ENCODE results near the gene GRAMD2A.
A peak's percentile ranks its signal among the peaks of the same experiment; 100 is the strongest.

Gene GRAMD2A

DNA sequence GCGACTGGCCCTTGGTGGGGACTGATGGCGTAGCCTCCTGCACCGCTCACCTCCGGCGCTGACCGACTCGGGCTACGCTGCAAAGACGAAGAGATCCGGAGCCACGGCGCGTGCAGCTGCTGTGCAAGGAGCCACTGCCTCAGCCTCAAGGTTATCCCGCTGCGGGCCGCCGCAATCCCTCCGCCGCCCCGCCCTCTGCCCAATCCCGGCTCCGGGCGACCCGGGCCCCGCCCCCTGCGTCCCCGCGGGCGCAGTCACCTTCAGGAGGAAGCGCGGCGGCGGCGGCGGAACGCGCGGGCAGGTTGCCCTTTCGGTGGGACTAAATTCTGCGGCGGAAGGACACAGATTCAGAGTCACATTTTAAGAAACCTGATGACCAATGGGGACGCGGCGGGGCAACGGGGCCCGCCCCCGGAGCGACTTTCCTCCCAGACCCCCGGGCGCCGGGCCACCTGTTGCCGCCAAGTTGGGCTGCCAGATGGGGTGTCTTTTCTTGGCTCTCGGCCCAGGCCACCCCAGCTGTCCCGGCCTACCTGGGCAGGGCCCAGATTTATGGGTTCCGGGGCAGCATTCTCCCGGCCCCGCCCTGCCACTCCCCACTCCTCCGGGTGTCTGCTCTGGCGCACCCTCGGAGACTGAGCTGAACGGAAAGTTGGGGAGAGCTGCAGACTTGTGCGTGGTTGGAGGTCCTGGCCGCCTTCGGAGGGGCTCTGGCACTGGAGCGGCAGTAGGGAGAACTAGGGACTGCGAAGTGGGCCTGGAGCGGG, 33.7 kb upstream of the GRAMD2A start, which contains the start of gene PKM:
Gene PKM, minus strand, starts transcription at position 125 of the 767 bp plus-strand sequence. CDS start 12,093 bp downstream, outside the sequence.
- Histone ChIP-seq H3K4me3 (ENCODE audit: low read depth, low read length) (peak within 1 kb of the TSS; percentile 70), H3K4me1 (ENCODE audit: control insufficient read depth, insufficient read depth, low read length) (peaks cover 19% of the 10 kb centered on the region), H3K27ac (ENCODE audit: extremely low read depth, low read depth, low read length) (peak within 1 kb of the TSS; percentile 98), H3K9me3 (ENCODE audit: control insufficient read depth, insufficient read depth, low read depth, low read length) (no peaks in the 10 kb centered on the region), H3K36me3 (ENCODE audit: control insufficient read depth in 2 of 2, insufficient read depth in 1 of 2, low read length in 2 of 2) (peaks cover under 1 to 9% of the 10 kb centered on the region in 2 experiments; a peak in 2 of 3 replicates)
- CTCF ChIA-PET: interaction anchor here (0.7 to 2.0 kb wide), 4 partner anchors 9 to 262 kb away, joined by 3 to 6 read pairs (median 4); no protein-coding TSS in a partner anchor
- POLR2A ChIA-PET: interaction anchor here (0.7 to 4.2 kb wide), 25 partner anchors 10 to 1469 kb away, joined by 3 to 66 read pairs (median 6); partner anchors contain the start of genes BBS4, GRAMD2A, HIGD2B and MYO9A
- TF ChIP-seq ZNF221 (tag by site-specific recombination; IDR thresholded peaks at IDR 0.05; ENCODE audit: borderline replicate concordance) (no peak), ZNF785 (tag by site-specific recombination; IDR thresholded peaks at IDR 0.05) (peak; percentile 84; the same call in 1 of the 2 replicates), ZSCAN30 (tag by site-specific recombination; IDR thresholded peaks at IDR 0.05) (peak; percentile 99), ZNF626 (tag by site-specific recombination; IDR thresholded peaks at IDR 0.05) (no peak), SP2 (tag by site-specific recombination; IDR thresholded peaks at IDR 0.05) (peak; percentile 84), EGR2 (tag by site-specific recombination; IDR thresholded peaks at IDR 0.05; ENCODE audit: low read depth) (peak; percentile 79), ZNF585B (tag by site-specific recombination; IDR thresholded peaks at IDR 0.05) (peak; percentile 4; the same call in 1 of the 2 replicates), ZNF843 (tag by site-specific recombination; IDR thresholded peaks at IDR 0.05) (peak; percentile 70; the same call in 1 of the 2 replicates), ZNF658 (tag by site-specific recombination; IDR thresholded peaks at IDR 0.05) (no peak), ZNF140 (tag by site-specific recombination; IDR thresholded peaks at IDR 0.05) (no peak), ZNF514 (tag by site-specific recombination; IDR thresholded peaks at IDR 0.05) (no peak), ZNF76 (tag by site-specific recombination; IDR thresholded peaks at IDR 0.05; ENCODE audit: borderline replicate concordance, low read depth) (peak; percentile 88), OVOL3 (tag by site-specific recombination; IDR thresholded peaks at IDR 0.05) (no peak)
- TF ChIP-seq, protein P1, sequence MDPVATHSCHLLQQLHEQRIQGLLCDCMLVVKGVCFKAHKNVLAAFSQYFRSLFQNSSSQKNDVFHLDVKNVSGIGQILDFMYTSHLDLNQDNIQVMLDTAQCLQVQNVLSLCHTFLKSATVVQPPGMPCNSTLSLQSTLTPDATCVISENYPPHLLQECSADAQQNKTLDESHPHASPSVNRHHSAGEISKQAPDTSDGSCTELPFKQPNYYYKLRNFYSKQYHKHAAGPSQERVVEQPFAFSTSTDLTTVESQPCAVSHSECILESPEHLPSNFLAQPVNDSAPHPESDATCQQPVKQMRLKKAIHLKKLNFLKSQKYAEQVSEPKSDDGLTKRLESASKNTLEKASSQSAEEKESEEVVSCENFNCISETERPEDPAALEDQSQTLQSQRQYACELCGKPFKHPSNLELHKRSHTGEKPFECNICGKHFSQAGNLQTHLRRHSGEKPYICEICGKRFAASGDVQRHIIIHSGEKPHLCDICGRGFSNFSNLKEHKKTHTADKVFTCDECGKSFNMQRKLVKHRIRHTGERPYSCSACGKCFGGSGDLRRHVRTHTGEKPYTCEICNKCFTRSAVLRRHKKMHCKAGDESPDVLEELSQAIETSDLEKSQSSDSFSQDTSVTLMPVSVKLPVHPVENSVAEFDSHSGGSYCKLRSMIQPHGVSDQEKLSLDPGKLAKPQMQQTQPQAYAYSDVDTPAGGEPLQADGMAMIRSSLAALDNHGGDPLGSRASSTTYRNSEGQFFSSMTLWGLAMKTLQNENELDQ (tag by site-specific recombination; IDR thresholded peaks at IDR 0.05; ENCODE audit: low read depth): no peak
- TF ChIP-seq, protein P2, sequence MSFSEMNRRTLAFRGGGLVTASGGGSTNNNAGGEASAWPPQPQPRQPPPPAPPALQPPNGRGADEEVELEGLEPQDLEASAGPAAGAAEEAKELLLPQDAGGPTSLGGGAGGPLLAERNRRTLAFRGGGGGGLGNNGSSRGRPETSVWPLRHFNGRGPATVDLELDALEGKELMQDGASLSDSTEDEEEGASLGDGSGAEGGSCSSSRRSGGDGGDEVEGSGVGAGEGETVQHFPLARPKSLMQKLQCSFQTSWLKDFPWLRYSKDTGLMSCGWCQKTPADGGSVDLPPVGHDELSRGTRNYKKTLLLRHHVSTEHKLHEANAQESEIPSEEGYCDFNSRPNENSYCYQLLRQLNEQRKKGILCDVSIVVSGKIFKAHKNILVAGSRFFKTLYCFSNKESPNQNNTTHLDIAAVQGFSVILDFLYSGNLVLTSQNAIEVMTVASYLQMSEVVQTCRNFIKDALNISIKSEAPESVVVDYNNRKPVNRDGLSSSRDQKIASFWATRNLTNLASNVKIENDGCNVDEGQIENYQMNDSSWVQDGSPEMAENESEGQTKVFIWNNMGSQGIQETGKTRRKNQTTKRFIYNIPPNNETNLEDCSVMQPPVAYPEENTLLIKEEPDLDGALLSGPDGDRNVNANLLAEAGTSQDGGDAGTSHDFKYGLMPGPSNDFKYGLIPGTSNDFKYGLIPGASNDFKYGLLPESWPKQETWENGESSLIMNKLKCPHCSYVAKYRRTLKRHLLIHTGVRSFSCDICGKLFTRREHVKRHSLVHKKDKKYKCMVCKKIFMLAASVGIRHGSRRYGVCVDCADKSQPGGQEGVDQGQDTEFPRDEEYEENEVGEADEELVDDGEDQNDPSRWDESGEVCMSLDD (tag by site-specific recombination; IDR thresholded peaks at IDR 0.05): peak; percentile 95
- TF ChIP-seq, protein P3, sequence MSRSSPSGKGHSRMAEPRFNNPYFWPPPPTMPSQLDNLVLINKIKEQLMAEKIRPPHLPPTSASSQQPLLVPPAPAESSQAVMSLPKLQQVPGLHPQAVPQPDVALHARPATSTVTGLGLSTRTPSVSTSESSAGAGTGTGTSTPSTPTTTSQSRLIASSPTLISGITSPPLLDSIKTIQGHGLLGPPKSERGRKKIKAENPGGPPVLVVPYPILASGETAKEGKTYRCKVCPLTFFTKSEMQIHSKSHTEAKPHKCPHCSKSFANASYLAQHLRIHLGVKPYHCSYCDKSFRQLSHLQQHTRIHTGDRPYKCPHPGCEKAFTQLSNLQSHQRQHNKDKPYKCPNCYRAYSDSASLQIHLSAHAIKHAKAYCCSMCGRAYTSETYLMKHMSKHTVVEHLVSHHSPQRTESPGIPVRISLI (tag by site-specific recombination; IDR thresholded peaks at IDR 0.05): no peak
- TF ChIP-seq, protein P4, sequence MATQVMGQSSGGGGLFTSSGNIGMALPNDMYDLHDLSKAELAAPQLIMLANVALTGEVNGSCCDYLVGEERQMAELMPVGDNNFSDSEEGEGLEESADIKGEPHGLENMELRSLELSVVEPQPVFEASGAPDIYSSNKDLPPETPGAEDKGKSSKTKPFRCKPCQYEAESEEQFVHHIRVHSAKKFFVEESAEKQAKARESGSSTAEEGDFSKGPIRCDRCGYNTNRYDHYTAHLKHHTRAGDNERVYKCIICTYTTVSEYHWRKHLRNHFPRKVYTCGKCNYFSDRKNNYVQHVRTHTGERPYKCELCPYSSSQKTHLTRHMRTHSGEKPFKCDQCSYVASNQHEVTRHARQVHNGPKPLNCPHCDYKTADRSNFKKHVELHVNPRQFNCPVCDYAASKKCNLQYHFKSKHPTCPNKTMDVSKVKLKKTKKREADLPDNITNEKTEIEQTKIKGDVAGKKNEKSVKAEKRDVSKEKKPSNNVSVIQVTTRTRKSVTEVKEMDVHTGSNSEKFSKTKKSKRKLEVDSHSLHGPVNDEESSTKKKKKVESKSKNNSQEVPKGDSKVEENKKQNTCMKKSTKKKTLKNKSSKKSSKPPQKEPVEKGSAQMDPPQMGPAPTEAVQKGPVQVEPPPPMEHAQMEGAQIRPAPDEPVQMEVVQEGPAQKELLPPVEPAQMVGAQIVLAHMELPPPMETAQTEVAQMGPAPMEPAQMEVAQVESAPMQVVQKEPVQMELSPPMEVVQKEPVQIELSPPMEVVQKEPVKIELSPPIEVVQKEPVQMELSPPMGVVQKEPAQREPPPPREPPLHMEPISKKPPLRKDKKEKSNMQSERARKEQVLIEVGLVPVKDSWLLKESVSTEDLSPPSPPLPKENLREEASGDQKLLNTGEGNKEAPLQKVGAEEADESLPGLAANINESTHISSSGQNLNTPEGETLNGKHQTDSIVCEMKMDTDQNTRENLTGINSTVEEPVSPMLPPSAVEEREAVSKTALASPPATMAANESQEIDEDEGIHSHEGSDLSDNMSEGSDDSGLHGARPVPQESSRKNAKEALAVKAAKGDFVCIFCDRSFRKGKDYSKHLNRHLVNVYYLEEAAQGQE (tag by site-specific recombination; IDR thresholded peaks at IDR 0.05): no peak
- TF ChIP-seq, protein P5, sequence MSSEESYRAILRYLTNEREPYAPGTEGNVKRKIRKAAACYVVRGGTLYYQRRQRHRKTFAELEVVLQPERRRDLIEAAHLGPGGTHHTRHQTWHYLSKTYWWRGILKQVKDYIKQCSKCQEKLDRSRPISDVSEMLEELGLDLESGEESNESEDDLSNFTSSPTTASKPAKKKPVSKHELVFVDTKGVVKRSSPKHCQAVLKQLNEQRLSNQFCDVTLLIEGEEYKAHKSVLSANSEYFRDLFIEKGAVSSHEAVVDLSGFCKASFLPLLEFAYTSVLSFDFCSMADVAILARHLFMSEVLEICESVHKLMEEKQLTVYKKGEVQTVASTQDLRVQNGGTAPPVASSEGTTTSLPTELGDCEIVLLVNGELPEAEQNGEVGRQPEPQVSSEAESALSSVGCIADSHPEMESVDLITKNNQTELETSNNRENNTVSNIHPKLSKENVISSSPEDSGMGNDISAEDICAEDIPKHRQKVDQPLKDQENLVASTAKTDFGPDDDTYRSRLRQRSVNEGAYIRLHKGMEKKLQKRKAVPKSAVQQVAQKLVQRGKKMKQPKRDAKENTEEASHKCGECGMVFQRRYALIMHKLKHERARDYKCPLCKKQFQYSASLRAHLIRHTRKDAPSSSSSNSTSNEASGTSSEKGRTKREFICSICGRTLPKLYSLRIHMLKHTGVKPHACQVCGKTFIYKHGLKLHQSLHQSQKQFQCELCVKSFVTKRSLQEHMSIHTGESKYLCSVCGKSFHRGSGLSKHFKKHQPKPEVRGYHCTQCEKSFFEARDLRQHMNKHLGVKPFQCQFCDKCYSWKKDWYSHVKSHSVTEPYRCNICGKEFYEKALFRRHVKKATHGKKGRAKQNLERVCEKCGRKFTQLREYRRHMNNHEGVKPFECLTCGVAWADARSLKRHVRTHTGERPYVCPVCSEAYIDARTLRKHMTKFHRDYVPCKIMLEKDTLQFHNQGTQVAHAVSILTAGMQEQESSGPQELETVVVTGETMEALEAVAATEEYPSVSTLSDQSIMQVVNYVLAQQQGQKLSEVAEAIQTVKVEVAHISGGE (tag by site-specific recombination; conservative IDR thresholded peaks at IDR 0.05; ENCODE audit: low read depth): peak; percentile 57
- TF ChIP-seq, protein P6, sequence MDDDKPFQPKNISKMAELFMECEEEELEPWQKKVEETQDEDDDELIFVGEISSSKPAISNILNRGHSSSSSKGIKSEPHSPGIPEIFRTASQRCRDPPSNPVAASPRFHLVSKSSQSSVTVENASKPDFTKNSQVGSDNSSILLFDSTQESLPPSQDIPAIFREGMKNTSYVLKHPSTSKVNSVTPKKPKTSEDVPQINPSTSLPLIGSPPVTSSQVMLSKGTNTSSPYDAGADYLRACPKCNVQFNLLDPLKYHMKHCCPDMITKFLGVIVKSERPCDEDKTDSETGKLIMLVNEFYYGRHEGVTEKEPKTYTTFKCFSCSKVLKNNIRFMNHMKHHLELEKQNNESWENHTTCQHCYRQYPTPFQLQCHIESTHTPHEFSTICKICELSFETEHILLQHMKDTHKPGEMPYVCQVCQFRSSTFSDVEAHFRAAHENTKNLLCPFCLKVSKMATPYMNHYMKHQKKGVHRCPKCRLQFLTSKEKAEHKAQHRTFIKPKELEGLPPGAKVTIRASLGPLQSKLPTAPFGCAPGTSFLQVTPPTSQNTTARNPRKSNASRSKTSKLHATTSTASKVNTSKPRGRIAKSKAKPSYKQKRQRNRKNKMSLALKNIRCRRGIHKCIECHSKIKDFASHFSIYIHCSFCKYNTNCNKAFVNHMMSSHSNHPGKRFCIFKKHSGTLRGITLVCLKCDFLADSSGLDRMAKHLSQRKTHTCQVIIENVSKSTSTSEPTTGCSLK (tag by site-specific recombination; IDR thresholded peaks at IDR 0.05): no peak

Measured in HEK293 (cell line).